Retinal pigment epithelial cell (primary cell): ENCODE data around the gene CREBL2.
"Not testable (repeated sequence)": the region's sequence is repeated elsewhere in the genome, so short reads cannot be mapped to it uniquely, and the experiment has no call there.

Experiments
- DNase-seq: peaks from one replicate; pipeline ENCODE4 v3.0.0-alpha.2; 2010; ENCODE audit warnings: low read depth
- H3K4me3 ChIP-seq: 2 replicates; pipeline ENCODE4 v1.5.1; 2011; ENCODE audit warnings: mild to moderate bottlenecking, low read length, control low read depth, moderate library complexity
- TF ChIP-seq, protein P1 (sequence below): conservative IDR thresholded peaks from 2 replicates; pipeline ENCODE4 v1.5.1; 2011; ENCODE audit warnings: low read depth, low read length, control low read depth, inconsistent platforms

The CREBL2 gene

DNA sequence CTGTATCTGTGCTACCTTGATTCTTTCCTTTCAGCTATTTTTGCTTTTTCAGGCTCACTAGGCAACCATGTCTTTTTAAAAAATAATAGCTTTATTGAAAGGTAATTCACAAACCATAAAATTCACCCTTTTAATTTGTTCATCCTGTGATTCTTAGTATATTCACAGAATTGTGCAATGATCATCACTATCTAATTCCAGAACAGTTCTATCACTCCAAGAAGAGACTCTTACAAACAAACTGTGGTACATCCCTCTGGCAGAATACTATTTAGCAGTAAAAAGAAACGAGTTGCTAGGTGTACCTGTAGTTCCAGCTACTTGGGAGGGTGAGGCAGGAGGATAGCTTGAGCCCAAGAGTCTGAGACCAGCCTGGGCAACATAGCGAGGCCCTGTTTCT is 14.8 kb downstream of the CREBL2 start:
- TF ChIP-seq, protein P1, sequence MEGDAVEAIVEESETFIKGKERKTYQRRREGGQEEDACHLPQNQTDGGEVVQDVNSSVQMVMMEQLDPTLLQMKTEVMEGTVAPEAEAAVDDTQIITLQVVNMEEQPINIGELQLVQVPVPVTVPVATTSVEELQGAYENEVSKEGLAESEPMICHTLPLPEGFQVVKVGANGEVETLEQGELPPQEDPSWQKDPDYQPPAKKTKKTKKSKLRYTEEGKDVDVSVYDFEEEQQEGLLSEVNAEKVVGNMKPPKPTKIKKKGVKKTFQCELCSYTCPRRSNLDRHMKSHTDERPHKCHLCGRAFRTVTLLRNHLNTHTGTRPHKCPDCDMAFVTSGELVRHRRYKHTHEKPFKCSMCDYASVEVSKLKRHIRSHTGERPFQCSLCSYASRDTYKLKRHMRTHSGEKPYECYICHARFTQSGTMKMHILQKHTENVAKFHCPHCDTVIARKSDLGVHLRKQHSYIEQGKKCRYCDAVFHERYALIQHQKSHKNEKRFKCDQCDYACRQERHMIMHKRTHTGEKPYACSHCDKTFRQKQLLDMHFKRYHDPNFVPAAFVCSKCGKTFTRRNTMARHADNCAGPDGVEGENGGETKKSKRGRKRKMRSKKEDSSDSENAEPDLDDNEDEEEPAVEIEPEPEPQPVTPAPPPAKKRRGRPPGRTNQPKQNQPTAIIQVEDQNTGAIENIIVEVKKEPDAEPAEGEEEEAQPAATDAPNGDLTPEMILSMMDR = no peak
- DNase-seq = no peak
- no peak overlapping the region for H3K4me3 ChIP-seq

DNA sequence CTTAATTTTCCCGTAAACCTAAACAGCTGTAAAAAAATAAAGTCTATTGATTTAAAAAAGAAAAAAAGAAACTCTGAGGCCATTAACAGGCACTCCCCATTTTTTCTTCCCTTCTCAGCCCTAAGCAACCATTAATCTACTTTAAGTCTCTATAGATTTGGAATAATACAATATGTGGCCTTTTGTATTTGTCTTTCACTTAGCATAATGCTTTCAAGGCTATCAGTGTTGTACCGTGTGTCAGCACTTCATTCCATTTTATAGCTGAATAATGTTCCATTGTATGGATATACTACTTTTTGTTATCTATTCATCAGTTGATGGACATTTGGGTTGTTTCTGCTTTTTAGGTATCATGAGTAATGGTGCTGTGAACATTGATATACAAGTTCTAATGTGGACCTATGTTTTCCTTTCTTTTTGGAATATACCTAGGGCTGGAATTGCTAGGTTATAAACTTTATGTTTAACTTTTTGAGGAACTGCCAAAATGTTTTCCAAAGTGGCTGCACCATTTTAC is 15.7 kb downstream of the CREBL2 start:
- TF ChIP-seq, protein P1 = no peak
- DNase-seq = no peak
- H3K4me3 ChIP-seq = no peak overlapping the region

DNA sequence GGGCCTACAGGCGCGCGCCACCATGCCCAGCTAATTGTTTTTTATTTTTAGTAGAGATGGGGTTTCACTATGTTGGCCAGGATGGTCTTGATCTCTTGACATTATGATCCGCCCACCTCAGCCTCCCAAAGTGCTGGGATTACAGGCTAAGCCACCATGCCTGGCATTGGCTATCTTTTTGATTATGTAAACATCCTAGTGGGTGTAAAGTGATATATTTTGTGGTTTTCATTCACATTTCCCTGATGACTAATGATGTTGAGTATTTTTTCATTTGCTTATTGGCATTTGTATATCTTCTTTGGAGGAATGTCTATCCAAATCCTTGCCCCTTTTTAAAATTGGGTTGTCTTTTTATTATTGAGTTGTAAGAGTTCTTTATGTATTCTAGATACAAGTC is 16.3 kb downstream of the CREBL2 start:
- H3K4me3 ChIP-seq = no peak overlapping the region

DNA sequence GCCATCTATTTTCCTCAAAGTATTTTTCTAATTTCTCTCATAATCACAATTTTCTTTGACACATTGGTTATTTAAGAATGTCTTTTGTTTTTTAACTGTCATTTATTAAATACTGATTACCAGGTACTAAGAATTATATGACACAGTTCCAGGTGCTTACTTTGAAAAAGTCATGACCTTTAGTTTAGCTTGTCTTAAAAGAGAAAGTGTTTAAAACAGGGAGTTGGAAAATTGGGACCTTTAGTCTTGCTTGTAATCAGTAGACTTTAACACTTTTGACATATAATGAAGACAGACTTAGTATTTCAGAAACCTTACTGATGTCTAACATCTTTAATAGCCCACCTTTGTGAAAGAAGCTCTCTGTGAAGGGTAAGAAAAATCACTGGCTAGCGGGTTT is 19.2 kb downstream of the CREBL2 start:
- no peak for DNase-seq
- TF ChIP-seq, protein P1 = no peak
- H3K4me3 ChIP-seq = no peak overlapping the region

More for the DNA sequence above, 16.3 kb downstream of the CREBL2 start:
- DNase-seq = no peak
- TF ChIP-seq, protein P1 = no peak

DNA sequence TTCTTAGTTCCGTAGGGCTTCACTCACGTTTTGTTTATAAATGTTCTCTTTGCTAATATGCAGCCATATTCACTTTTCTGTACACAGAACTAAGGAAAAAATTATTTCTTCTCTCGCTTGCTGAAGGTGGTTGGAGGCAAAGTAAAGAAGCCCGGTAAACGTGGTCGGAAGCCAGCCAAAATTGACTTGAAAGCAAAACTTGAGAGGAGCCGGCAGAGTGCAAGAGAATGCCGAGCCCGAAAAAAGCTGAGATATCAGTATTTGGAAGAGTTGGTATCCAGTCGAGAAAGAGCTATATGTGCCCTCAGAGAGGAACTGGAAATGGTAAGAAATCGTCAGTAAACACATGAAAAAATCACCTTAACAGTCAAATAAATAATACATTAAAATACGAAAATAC is 24.0 kb downstream of the CREBL2 start:
- TF ChIP-seq, protein P1 = no peak
- H3K4me3 ChIP-seq = no peak overlapping the region
- DNase-seq = no peak

DNA sequence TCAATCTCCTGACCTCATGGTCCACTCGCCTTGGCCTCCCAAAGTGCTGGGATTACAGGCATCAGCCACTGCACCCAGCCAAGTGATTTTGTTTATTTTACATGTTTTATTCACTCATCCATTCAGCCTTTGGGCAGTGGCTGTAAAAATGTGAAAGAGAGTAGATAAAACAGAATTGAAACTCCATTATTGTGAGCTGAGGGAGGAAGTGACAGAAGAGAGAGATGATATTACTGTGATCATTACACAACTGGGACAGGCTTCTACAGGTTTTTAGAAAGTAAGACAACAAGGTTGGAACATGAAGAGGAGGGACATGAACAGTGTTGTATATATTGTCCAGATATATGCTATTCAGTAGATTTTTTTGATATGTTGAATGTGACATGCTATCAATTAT is 25.0 kb downstream of the CREBL2 start:
- TF ChIP-seq, protein P1 = no peak
- no peak overlapping the region for H3K4me3 ChIP-seq
- no peak for DNase-seq

DNA sequence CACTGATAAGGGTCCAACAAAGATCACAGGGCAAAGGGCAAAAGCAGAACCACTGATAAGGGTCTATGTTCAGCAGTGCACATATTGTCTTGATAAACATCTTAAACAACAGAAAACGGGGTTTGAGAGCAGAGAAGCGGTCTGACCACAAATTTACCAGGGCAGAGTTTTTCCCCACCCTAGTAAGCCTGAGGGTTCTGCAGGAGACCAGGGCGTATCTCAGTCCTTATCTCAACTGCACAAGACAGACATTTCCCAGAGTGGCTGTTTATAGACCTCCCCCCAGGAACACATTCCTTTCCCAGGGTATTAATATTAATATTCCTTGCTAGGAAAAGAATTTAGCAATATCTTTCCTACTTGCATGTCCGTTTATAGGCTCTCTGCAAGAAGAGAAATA is 28.3 kb downstream of the CREBL2 start:
- not testable (repeated sequence) for H3K4me3 ChIP-seq, DNase-seq

DNA sequence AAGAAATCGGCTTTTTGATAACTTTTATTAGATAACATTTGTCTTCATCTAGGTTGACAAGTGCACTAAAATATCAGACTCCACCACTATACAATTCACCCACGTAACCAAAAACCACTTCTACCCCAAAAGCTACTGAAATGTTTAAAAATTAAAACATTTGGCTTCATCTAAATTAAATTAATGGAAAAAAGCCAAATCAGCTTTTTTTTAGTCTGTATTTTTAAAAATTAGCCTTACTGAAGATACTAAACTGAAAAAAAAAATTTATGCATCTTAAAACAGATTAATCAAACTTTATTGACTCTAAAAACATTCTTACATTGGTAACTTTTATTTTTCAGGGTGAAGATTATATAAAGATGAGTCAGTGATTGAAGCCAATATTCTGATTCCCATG is 30.0 kb downstream of the CREBL2 start:
- H3K4me3 ChIP-seq = no peak overlapping the region
- TF ChIP-seq, protein P1 = no peak
- DNase-seq = no peak
